ENCODE measurements around the gene SNUPN. TPM values are rescaled to one million over a fixed set of nuclear protein-coding genes. Genes with fewer than 3 reads are reported as not detected.

The SNUPN gene
- total RNA-seq, 5 donors from 2014 or later (not counting 1 experiment from before 2014, with no cell fraction given): 17.7 to 26.7 (median 20.8) TPM

DNA sequence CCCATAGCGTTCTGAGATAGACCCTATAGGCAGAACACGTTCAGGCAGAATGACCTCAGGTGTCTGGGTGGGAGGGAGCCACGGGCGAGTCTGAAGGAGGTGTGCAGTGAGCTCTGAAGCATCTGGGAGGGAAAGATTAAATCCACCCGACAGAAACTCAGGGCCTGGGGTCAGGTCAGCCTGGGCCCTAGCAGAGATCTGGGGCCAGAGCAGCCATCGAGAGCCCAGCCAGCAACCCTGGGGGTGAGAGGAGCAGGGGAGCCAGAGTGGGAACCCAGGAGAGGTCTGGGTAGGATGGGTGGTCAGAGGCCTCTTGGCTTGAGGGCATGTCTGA lies 44.3 kb upstream of the SNUPN start:
- Histone ChIP-seq H3K36me3 (ENCODE audit: control insufficient read depth in 2 of 2, extremely low read depth in 1 of 2, insufficient read depth in 1 of 2, low read length in 1 of 2) (no peaks in the 10 kb centered on the region), H3K27me3 (replicated peaks in 1 of 2; ENCODE audit: control insufficient read depth in 2 of 2, extremely low read depth in 1 of 2, insufficient read depth in 2 of 2, low read length in 1 of 2) (peaks cover 0 to 2% of the 10 kb centered on the region in 2 experiments), H3K9me3 (no peaks in the 10 kb centered on the region), H3K27ac (ENCODE audit: low read length) (no peak overlapping the region), H3K4me3 (ENCODE audit: control insufficient read depth in 1 of 2, extremely low read depth in 1 of 2, low read length in 1 of 2) (no peak overlapping the region), H3K4me1 (ENCODE audit: control insufficient read depth in 1 of 2, extremely low read depth in 1 of 2, insufficient read depth in 2 of 2, low read length in 2 of 2) (no peaks in the 10 kb centered on the region)
- 97% methylated on average over 4 of the region's 6 CpGs for WGBS (ENCODE audit: insufficient coverage)
- DNase-seq (no peak), ATAC-seq (replicated peaks in 1 of 4) (no peak)
- H3K27ac Mint-ChIP-seq: no peak overlapping the region
- ChIA-PET CTCF (no interaction called here), POLR2A (no interaction called here)
- H3K4me1 Mint-ChIP-seq: no peaks in the 10 kb centered on the region
- H3K9me3 Mint-ChIP-seq: no peaks in the 10 kb centered on the region
- no peaks in the 10 kb centered on the region for H3K36me3 Mint-ChIP-seq
- H3K27me3 Mint-ChIP-seq: no peaks in the 10 kb centered on the region
- H3K4me3 Mint-ChIP-seq: no peak overlapping the region

DNA sequence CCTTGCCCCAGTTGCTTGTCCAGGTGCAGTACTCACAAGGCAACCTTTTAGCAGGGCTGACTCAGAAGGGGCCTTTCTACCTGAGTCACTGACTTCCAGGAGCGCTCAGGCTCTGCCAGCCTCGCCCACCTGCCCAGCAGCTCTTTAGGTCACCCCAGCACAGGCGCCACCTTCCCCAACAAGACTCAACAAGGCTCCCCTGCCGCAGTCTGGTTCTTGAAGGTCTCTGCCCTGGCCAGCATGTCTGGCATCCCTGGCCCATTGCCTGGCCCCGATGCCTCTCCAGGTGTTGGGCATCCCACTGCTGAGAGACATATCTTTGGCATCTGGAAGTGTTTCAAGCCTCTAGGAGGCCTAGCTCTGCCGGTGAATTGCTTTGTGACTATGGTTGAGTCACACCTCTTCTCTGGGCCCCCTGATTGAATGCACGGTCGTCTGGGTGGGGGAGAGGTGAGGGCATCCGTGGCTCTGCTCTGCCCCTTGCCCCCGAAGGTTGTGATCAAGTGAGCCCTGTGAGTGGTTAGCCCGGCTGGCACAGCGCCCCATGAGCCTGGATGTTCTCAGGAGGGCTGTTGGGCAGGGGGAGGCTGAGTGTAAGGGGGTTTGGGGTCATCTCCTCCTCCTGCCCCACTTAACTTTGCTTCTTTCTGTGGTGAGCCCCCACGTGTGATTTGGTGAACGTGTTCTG lies 43.8 kb upstream of the SNUPN start:
- no peak for ATAC-seq (replicated peaks in 1 of 4)
- no peaks in the 10 kb centered on the region for H3K4me1 Mint-ChIP-seq
- H3K27me3 Mint-ChIP-seq: no peaks in the 10 kb centered on the region
- H3K36me3 Mint-ChIP-seq: no peaks in the 10 kb centered on the region
- H3K36me3 ChIP-seq (ENCODE audit: control insufficient read depth in 2 of 2, extremely low read depth in 1 of 2, insufficient read depth in 1 of 2, low read length in 1 of 2): no peaks in the 10 kb centered on the region
- WGBS (ENCODE audit: insufficient coverage): 63% methylated on average over 12 of the region's 14 CpGs
- H3K4me3 ChIP-seq (ENCODE audit: control insufficient read depth in 1 of 2, extremely low read depth in 1 of 2, low read length in 1 of 2): no peak overlapping the region
- POLR2A ChIA-PET: no interaction called here
- no peak for DNase-seq
- CTCF ChIA-PET: no interaction called here
- H3K27ac ChIP-seq (ENCODE audit: low read length): no peak overlapping the region
- H3K4me1 ChIP-seq (ENCODE audit: control insufficient read depth in 1 of 2, extremely low read depth in 1 of 2, insufficient read depth in 2 of 2, low read length in 2 of 2): no peaks in the 10 kb centered on the region
- no peaks in the 10 kb centered on the region for H3K9me3 ChIP-seq
- no peak overlapping the region for H3K4me3 Mint-ChIP-seq
- H3K27me3 ChIP-seq (replicated peaks in 1 of 2; ENCODE audit: control insufficient read depth in 2 of 2, extremely low read depth in 1 of 2, insufficient read depth in 2 of 2, low read length in 1 of 2): peaks cover 0 to 2% of the 10 kb centered on the region in 2 experiments
- no peak overlapping the region for H3K27ac Mint-ChIP-seq
- H3K9me3 Mint-ChIP-seq: no peaks in the 10 kb centered on the region

DNA sequence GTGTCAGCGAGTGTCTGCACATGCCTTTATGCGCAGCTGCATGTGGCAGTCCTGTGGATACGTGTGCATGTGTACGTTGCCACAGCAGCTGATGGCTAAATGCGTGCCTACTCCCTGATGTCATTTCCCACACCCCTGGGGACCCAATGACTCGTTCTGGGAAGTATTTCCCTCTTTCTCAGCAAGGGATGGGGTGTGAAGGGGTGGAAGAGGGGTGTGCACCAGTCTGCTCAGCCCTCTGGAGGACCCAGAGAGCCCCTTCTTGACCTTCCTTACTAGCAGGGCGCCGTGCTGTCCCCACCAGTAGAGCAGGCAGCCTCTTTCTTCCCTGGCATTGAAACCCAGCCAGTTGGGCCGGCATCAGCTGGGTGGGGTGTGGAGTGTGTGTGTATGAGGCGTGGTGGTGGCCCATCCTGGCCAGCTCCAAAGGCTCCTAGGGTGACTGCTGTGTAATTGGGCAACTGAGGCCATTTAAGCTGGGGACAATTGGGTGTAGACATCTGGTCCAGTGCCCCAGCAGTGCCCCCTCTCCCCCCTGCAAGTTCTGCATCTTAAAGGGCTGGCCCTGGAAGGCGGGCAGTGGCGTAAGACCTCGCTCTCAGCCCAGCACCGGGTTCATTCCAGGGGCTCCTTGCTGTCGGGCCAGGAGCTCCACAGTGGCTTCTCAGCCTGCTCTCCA lies 41.4 kb upstream of the SNUPN start:
- POLR2A ChIA-PET: no interaction called here
- Histone ChIP-seq H3K27me3 (replicated peaks in 1 of 2; ENCODE audit: control insufficient read depth in 2 of 2, extremely low read depth in 1 of 2, insufficient read depth in 2 of 2, low read length in 1 of 2) (peaks cover 0 to 2% of the 10 kb centered on the region in 2 experiments), H3K9me3 (no peaks in the 10 kb centered on the region), H3K4me3 (ENCODE audit: control insufficient read depth in 1 of 2, extremely low read depth in 1 of 2, low read length in 1 of 2) (no peak overlapping the region), H3K4me1 (ENCODE audit: control insufficient read depth in 1 of 2, extremely low read depth in 1 of 2, insufficient read depth in 2 of 2, low read length in 2 of 2) (no peaks in the 10 kb centered on the region), H3K36me3 (ENCODE audit: control insufficient read depth in 2 of 2, extremely low read depth in 1 of 2, insufficient read depth in 1 of 2, low read length in 1 of 2) (no peaks in the 10 kb centered on the region), H3K27ac (ENCODE audit: low read length) (no peak overlapping the region)
- Mint-ChIP-seq H3K27ac (no peak overlapping the region), H3K4me3 (no peak overlapping the region), H3K4me1 (no peaks in the 10 kb centered on the region), H3K9me3 (no peaks in the 10 kb centered on the region), H3K36me3 (no peaks in the 10 kb centered on the region), H3K27me3 (no peaks in the 10 kb centered on the region)
- ATAC-seq (replicated peaks in 1 of 4): no peak
- 81% methylated on average over 7 of the region's 15 CpGs for WGBS (ENCODE audit: insufficient coverage)
- CTCF ChIA-PET: interaction anchor here in 1 of 2 donors (0.6 kb wide), 1 partner anchor 290 kb away, joined by 3 read pairs; no protein-coding TSS in a partner anchor
- no peak for DNase-seq

DNA sequence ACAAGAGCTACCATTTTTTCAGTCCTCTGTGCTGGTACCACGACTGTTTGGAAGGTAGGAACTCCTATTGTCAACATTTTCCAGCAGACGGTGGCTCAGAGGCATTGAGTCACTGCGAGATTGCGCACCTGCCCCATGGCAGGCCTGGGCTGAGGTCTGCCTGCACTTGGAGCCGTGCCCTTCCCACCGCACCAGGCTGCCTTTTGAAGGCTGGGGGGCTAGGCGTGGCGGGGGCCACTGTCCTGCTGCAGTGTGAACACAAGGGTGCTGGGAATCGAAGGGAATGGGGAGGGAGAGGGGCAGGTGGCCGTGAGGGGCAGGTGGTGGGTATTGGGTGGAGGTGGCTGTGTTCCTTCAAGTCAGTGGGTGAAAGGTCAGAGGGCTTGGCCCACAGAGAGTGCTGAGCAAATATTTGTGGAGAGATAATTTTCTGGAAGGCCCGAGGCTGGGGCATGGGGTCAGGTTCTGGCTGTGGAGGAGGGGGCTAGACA lies 38.5 kb upstream of the SNUPN start:
- no peaks in the 10 kb centered on the region for H3K9me3 Mint-ChIP-seq
- ATAC-seq (replicated peaks in 1 of 4): no peak
- POLR2A ChIA-PET: no interaction called here
- Histone ChIP-seq H3K9me3 (no peaks in the 10 kb centered on the region), H3K27ac (ENCODE audit: low read length) (no peak overlapping the region), H3K36me3 (ENCODE audit: control insufficient read depth in 2 of 2, extremely low read depth in 1 of 2, insufficient read depth in 1 of 2, low read length in 1 of 2) (no peaks in the 10 kb centered on the region), H3K27me3 (replicated peaks in 1 of 2; ENCODE audit: control insufficient read depth in 2 of 2, extremely low read depth in 1 of 2, insufficient read depth in 2 of 2, low read length in 1 of 2) (peaks cover 0 to 2% of the 10 kb centered on the region in 2 experiments), H3K4me3 (ENCODE audit: control insufficient read depth in 1 of 2, extremely low read depth in 1 of 2, low read length in 1 of 2) (no peak overlapping the region), H3K4me1 (ENCODE audit: control insufficient read depth in 1 of 2, extremely low read depth in 1 of 2, insufficient read depth in 2 of 2, low read length in 2 of 2) (no peaks in the 10 kb centered on the region)
- WGBS (ENCODE audit: insufficient coverage): 90% methylated on average over 11 of the region's 11 CpGs
- no peaks in the 10 kb centered on the region for H3K36me3 Mint-ChIP-seq
- no peaks in the 10 kb centered on the region for H3K27me3 Mint-ChIP-seq
- H3K27ac Mint-ChIP-seq: no peak overlapping the region
- no peak overlapping the region for H3K4me3 Mint-ChIP-seq
- CTCF ChIA-PET: no interaction called here
- DNase-seq: no peak
- no peaks in the 10 kb centered on the region for H3K4me1 Mint-ChIP-seq

DNA sequence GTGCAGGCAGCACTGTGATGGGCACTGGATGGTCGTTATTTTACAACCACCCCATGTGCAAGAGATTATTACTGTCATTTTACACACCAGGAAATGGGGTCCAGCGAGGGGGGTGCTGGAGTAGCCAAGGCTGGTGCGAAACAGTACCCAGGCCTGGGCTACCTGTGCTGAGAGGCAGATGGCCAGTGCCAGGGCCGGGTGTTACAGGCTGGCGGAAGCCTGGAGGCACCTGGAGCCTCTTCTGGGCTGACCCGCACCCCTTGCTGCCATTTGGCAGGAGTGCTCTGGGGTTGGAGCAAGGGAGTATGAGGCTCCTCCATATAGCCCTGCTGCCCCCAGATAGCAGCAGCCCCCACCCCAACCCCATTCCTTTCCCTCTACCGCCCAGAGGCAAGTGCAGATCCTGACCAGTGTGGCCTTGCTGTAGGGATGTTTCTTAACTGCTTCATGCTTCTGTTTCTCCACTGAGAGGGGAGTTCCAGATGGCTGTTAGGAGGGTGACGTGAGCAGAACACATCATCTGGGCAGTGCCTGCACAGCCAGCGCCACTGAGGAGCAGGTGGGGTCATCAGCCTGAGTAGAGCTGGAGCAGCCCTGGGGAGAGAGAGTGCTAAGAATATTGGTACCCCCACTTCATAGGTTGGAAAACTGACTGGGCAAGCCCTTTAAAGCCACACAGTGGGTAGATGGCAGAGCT lies 37.4 kb upstream of the SNUPN start:
- no peak for DNase-seq
- Mint-ChIP-seq H3K4me1 (no peaks in the 10 kb centered on the region), H3K27ac (no peak overlapping the region), H3K9me3 (no peaks in the 10 kb centered on the region), H3K27me3 (no peaks in the 10 kb centered on the region), H3K4me3 (no peak overlapping the region), H3K36me3 (no peaks in the 10 kb centered on the region)
- no peaks in the 10 kb centered on the region for H3K4me1 ChIP-seq (ENCODE audit: control insufficient read depth in 1 of 2, extremely low read depth in 1 of 2, insufficient read depth in 2 of 2, low read length in 2 of 2)
- ChIA-PET POLR2A (no interaction called here), CTCF (no interaction called here)
- no peaks in the 10 kb centered on the region for H3K36me3 ChIP-seq (ENCODE audit: control insufficient read depth in 2 of 2, extremely low read depth in 1 of 2, insufficient read depth in 1 of 2, low read length in 1 of 2)
- WGBS (ENCODE audit: insufficient coverage): 91% methylated on average over 4 of the region's 9 CpGs
- H3K9me3 ChIP-seq: no peaks in the 10 kb centered on the region
- ATAC-seq (replicated peaks in 1 of 4): no peak
- no peaks in the 10 kb centered on the region for H3K27me3 ChIP-seq (replicated peaks in 1 of 2; ENCODE audit: control insufficient read depth in 2 of 2, extremely low read depth in 1 of 2, insufficient read depth in 2 of 2, low read length in 1 of 2)
- H3K27ac ChIP-seq (ENCODE audit: low read length): no peak overlapping the region
- H3K4me3 ChIP-seq (ENCODE audit: control insufficient read depth in 1 of 2, extremely low read depth in 1 of 2, low read length in 1 of 2): no peak overlapping the region

DNA sequence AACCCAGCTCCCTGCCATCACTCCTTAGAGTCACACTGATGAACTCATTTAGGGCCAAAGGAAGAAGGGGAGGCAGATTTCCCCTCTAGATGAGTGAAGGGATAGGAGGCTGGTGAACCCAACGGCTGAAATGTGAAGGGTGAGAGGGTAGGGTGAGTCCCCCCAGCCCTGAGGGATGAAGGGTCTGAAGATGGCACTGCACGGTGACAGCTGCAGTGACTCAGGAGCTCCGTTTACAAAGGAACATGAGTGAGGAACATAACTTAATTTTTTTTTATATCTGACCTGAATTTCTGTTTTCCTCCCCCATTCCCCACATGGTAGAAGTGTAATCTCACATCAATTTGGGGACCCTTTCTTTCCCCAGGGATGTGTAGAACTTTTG lies 36.2 kb upstream of the SNUPN start:
- no peaks in the 10 kb centered on the region for H3K36me3 ChIP-seq (ENCODE audit: control insufficient read depth in 2 of 2, extremely low read depth in 1 of 2, insufficient read depth in 1 of 2, low read length in 1 of 2)
- H3K4me1 Mint-ChIP-seq: no peaks in the 10 kb centered on the region
- no peaks in the 10 kb centered on the region for H3K36me3 Mint-ChIP-seq
- H3K27ac Mint-ChIP-seq: no peak overlapping the region
- no peak overlapping the region for H3K4me3 Mint-ChIP-seq
- no peaks in the 10 kb centered on the region for H3K27me3 Mint-ChIP-seq
- POLR2A ChIA-PET: no interaction called here
- H3K4me1 ChIP-seq (ENCODE audit: control insufficient read depth in 1 of 2, extremely low read depth in 1 of 2, insufficient read depth in 2 of 2, low read length in 2 of 2): no peaks in the 10 kb centered on the region
- DNase-seq (no peak), ATAC-seq (replicated peaks in 1 of 4) (no peak)
- H3K4me3 ChIP-seq (ENCODE audit: control insufficient read depth in 1 of 2, extremely low read depth in 1 of 2, low read length in 1 of 2): no peak overlapping the region
- WGBS (ENCODE audit: insufficient coverage): 71% methylated on average over 1 of the region's 3 CpGs
- H3K9me3 ChIP-seq: no peaks in the 10 kb centered on the region
- no peaks in the 10 kb centered on the region for H3K27me3 ChIP-seq (replicated peaks in 1 of 2; ENCODE audit: control insufficient read depth in 2 of 2, extremely low read depth in 1 of 2, insufficient read depth in 2 of 2, low read length in 1 of 2)
- CTCF ChIA-PET: interaction anchor here in 1 of 2 donors (0.6 kb wide), 1 partner anchor 199 kb away, joined by 8 read pairs; no protein-coding TSS in a partner anchor
- no peaks in the 10 kb centered on the region for H3K9me3 Mint-ChIP-seq
- no peak overlapping the region for H3K27ac ChIP-seq (ENCODE audit: low read length)

Measured in T-cell (primary cell).